Keratinocyte (primary cell): Measurements from ENCODE around the gene RBM39.
"Not testable (repeated sequence)": the region's sequence is repeated elsewhere in the genome, so short reads cannot be mapped to it uniquely, and the experiment has no call there.

Experiments
- EZH2 ChIP-seq: IDR thresholded peaks from one replicate; pipeline ENCODE4 v1.6.1; 2012; ENCODE audit warnings: inconsistent platforms, mild to moderate bottlenecking, low read length, moderate library complexity
- TF ChIP-seq, protein P1 (sequence below), 3 experiments: IDR thresholded peaks in 1 of 3; conservative IDR thresholded peaks in 1 of 3; optimal IDR thresholded peaks in 1 of 3; 2 replicates in 2 of 3; 3 replicates in 1 of 3; pipeline versions ENCODE3 to v1.5.1; 2011; ENCODE audit warnings: low read length in 3 of 3, mild to moderate bottlenecking in 3 of 3, moderate library complexity in 2 of 3, control low read depth in 1 of 3, inconsistent platforms in 1 of 3; ENCODE audit not compliant: insufficient read depth in 2 of 3; ENCODE audit errors: extremely low read depth in 1 of 3

DNA sequence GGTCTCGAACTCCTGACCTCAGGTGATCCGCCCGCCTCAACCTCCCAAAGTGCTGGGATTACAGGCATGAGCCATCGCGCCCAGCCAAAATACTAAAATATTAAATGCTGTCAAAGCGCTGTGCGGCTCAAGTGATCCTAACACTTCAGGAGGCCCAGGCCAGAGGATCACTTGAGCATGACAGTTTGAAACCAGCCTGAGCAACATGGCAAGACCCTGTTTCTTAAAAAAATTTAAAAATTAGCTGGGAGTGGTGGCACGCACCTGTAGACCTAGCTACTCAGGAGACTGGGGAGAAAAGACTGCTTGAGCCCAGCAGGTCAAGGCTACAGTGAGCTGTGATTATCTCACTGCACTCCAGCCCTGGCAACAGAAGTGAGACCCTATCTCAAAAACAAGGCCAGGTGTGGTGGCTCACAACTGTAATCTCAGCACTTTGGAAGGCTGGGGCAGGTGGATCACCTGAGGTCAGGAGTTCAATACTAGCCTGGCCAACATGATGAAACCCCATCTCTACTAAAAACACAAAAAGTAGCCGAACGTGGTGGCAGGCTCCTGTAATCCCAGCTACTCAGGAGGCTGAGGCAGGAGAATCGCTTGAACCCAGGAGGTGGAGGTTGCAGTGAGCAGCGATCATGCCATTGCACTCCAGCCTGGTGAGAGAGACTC is 18.3 kb downstream of the RBM39 start:
- TF ChIP-seq, protein P1, sequence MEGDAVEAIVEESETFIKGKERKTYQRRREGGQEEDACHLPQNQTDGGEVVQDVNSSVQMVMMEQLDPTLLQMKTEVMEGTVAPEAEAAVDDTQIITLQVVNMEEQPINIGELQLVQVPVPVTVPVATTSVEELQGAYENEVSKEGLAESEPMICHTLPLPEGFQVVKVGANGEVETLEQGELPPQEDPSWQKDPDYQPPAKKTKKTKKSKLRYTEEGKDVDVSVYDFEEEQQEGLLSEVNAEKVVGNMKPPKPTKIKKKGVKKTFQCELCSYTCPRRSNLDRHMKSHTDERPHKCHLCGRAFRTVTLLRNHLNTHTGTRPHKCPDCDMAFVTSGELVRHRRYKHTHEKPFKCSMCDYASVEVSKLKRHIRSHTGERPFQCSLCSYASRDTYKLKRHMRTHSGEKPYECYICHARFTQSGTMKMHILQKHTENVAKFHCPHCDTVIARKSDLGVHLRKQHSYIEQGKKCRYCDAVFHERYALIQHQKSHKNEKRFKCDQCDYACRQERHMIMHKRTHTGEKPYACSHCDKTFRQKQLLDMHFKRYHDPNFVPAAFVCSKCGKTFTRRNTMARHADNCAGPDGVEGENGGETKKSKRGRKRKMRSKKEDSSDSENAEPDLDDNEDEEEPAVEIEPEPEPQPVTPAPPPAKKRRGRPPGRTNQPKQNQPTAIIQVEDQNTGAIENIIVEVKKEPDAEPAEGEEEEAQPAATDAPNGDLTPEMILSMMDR (optimal IDR thresholded peaks at IDR 0.05 in 1 of 3, IDR thresholded peaks at IDR 0.05 in 1 of 3, conservative IDR thresholded peaks at IDR 0.05 in 1 of 3; ENCODE audit: extremely low read depth in 1 of 3, insufficient read depth in 2 of 3, low read length in 3 of 3) = not testable (repeated sequence)
- TF ChIP-seq EZH2 = not testable (repeated sequence)
